ENCODE measurements around the gene SASS6. TPM values are rescaled to one million over a fixed set of nuclear protein-coding genes. Genes with fewer than 3 reads are reported as not detected.

Gene SASS6
- total RNA-seq, 6 donors from 2014 or later: 1.5 to 4.9 (median 2.3) TPM

DNA sequence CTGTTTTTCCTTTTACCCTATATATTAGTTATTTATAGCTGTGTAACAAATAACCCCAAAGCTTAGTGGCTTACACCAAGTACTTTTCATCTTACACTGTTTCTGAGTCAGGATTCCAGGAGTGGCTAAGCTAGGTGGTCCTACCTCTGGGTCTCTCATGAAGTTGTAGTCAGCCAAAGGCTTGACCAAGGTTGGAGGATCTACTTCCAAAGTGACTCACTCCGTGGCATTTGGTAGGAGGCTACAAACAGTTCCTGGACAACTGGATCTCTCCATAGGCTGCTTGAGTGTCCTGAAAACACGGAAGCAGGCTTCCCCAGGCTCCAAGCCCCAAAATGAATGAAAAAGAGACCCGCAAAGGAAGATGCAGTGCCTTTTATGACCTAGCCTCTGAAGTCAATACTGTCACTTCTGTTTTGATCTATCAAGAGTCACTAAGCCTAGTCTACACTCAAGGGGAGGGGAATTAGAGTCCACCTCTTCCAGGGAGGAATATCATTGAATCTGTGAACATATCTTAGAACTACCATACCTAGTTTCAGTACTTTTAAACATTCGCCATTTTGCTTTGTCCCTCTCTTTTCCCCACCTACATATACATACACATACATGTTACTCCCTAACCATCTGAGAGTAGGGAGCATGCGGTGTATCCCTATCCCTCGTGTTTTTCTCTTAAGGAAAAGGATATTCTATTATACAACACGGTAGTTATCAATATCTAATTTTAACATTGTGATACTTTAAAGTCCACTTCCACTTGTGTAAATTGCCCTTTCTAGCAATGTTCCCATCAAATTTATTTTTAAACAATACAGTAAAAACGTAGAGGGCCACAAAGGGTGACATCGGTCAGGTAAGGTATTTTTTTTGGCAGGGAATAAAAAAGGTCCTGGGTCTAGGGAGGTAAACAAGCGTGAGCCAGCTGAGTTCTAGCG lies 95.7 kb downstream of the SASS6 start:
- TF ChIP-seq POLR2A (IDR thresholded peaks at IDR 0.05) (no peak), POLR2AphosphoS5 (IDR thresholded peaks at IDR 0.05) (no peak), EP300 (IDR thresholded peaks at IDR 0.05) (no peak)
- TF ChIP-seq, protein P1, sequence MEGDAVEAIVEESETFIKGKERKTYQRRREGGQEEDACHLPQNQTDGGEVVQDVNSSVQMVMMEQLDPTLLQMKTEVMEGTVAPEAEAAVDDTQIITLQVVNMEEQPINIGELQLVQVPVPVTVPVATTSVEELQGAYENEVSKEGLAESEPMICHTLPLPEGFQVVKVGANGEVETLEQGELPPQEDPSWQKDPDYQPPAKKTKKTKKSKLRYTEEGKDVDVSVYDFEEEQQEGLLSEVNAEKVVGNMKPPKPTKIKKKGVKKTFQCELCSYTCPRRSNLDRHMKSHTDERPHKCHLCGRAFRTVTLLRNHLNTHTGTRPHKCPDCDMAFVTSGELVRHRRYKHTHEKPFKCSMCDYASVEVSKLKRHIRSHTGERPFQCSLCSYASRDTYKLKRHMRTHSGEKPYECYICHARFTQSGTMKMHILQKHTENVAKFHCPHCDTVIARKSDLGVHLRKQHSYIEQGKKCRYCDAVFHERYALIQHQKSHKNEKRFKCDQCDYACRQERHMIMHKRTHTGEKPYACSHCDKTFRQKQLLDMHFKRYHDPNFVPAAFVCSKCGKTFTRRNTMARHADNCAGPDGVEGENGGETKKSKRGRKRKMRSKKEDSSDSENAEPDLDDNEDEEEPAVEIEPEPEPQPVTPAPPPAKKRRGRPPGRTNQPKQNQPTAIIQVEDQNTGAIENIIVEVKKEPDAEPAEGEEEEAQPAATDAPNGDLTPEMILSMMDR (IDR thresholded peaks at IDR 0.05): no peak
- peaks cover 30 to 44% (median 33%) of the 10 kb centered on the region in 4 donors for H3K4me1 ChIP-seq
- no peaks in the 10 kb centered on the region for H3K27me3 ChIP-seq
- peak in 1 of 2 donors; percentile 37 for DNase-seq
- no peaks in the 10 kb centered on the region for H3K36me3 ChIP-seq
- ATAC-seq (ENCODE audit: low FRiP score in 2 of 2): peak in 1 of 2 donors; percentile 52
- peak overlapping the region; percentile 80 to 95 (median 84) for H3K4me3 ChIP-seq
- H3K27ac ChIP-seq: peak overlapping the region; percentile 99 to 100 (median 100)
- 11 to 15% methylated on average over 11 of the region's 11 CpGs for WGBS, 2 donors
- H3K9me3 ChIP-seq: no peaks in the 10 kb centered on the region

GRCh38 chr1:100035214-100035613 lies 97.5 kb downstream of the SASS6 start:
- TF ChIP-seq POLR2A (IDR thresholded peaks at IDR 0.05) (no peak), POLR2AphosphoS5 (IDR thresholded peaks at IDR 0.05) (no peak), EP300 (IDR thresholded peaks at IDR 0.05) (no peak)
- TF ChIP-seq, protein P1 (IDR thresholded peaks at IDR 0.05): no peak
- Histone ChIP-seq H3K4me1 (peaks cover 17 to 33% (median 19%) of the 10 kb centered on the region in 4 donors), H3K36me3 (no peaks in the 10 kb centered on the region), H3K27me3 (no peaks in the 10 kb centered on the region), H3K27ac (no peak overlapping the region), H3K9me3 (no peaks in the 10 kb centered on the region), H3K4me3 (no peak overlapping the region)
- 87 to 97% methylated on average over 1 of the region's 1 CpG for WGBS, 2 donors
- no peak for DNase-seq
- no peak for ATAC-seq (ENCODE audit: low FRiP score in 2 of 2)

- no peak for DNase-seq
These were observed 98.3 kb downstream of the SASS6 start for GRCh38 chr1:100034470-100034869.

More at GRCh38 chr1:100034470-100034869, 98.3 kb downstream of the SASS6 start:
- no peak overlapping the region for H3K27ac ChIP-seq
- H3K4me3 ChIP-seq: no peak overlapping the region
- TF ChIP-seq, protein P1 (IDR thresholded peaks at IDR 0.05): peak in 2 of 6 experiments; percentile 11 to 20
- TF ChIP-seq POLR2AphosphoS5 (IDR thresholded peaks at IDR 0.05): no peak
- no peaks in the 10 kb centered on the region for H3K36me3 ChIP-seq
- no peaks in the 10 kb centered on the region for H3K27me3 ChIP-seq
- no peak for ATAC-seq (ENCODE audit: low FRiP score in 2 of 2)
- peaks cover 10 to 26% (median 12%) of the 10 kb centered on the region in 4 donors for H3K4me1 ChIP-seq
- no peaks in the 10 kb centered on the region for H3K9me3 ChIP-seq

Small RNA genes lying within 50 kb of the gene (small RNA-seq; reads per million reads assigned to genes)
- gene AC093019.1: 0 reads per million in 4 donors

Other genes starting within 250 kb of the SASS6 start
- gene SLC35A3, start 162.9 kb downstream of the SASS6 start, total RNA-seq: 10 to 100 TPM; 19.9 to 49.7 (median 25.2) TPM
- 10 to 100 TPM in 5 of 6 donors, 1 to 10 TPM in 1; 7.1 to 22.2 (median 11.6) TPM for gene TRMT13, start 233 bp upstream of the SASS6 start, total RNA-seq
- gene LRRC39, start 45.3 kb upstream of the SASS6 start, total RNA-seq: 1 to 10 TPM in 3 of 6 donors, under 1 TPM in 2, not detected in 1; 0.86 to 7.2 (median 2.8) TPM
- gene DBT, start 116.9 kb upstream of the SASS6 start, total RNA-seq: 10 to 100 TPM in 3 of 6 donors, 1 to 10 TPM in 3; 4.4 to 17.1 (median 9.8) TPM
- gene RTCA, start 133.3 kb upstream of the SASS6 start, total RNA-seq: 10 to 100 TPM; 12.1 to 36.4 (median 30.3) TPM
- gene CDC14A, start 219.6 kb upstream of the SASS6 start, total RNA-seq: 10 to 100 TPM in 5 of 6 donors, 1 to 10 TPM in 1; 9.6 to 56.6 (median 22.1) TPM